OCI-LY7 (cell line): Measurements from ENCODE around the gene CHST6. TPM values are rescaled to one million over a fixed set of nuclear protein-coding genes. Genes with fewer than 3 reads are reported as not detected.

Source experiments
- BruUV-seq: library from RNA; stranded (reverse); fragments of 400-500 nt; replicated peaks from 2 replicates; lab custom pipeline; 2021; lab: Mats Ljungman, UMichigan
- CTCF ChIA-PET: fragments of 300-600 bp; sonication (Branson Sonifier 250); formaldehyde crosslinking; loops from one replicate; lab custom pipeline; 2022; ENCODE audit warnings: antibody characterized with exemption; ENCODE audit not compliant: unreplicated experiment; lab: Charles Lee
- POLR2A ChIA-PET: fragments of 300-600 bp; sonication (Branson Sonifier 250); formaldehyde crosslinking; loops from one replicate; lab custom pipeline; 2022; ENCODE audit warnings: antibody characterized with exemption; lab: Charles Lee
- DNase-seq: peaks from one replicate; pipeline ENCODE4 v3.0.0-alpha.2; 2015; ENCODE audit warnings: low spot score
- H2AFZ ChIP-seq: fragments of 200-600 bp; sonication (generic), shearing (Covaris generic); 2 replicates; pipeline ENCODE4 v1.6.1; 2014; ENCODE audit warnings: mild to moderate bottlenecking, antibody characterized with exemption, low read length, moderate library complexity
- H3K27ac ChIP-seq: fragments of 200-600 bp; sonication (generic); 2 replicates; pipeline ENCODE4 v1.5.1; 2014; ENCODE audit warnings: mixed run types, low read depth, mild to moderate bottlenecking, moderate library complexity, low read length, inconsistent platforms; ENCODE audit not compliant: poor library complexity, severe bottlenecking
- H3K36me3 ChIP-seq: fragments of 200-600 bp; sonication (generic); 2 replicates; pipeline ENCODE4 v1.6.1; 2014; ENCODE audit warnings: mild to moderate bottlenecking, antibody characterized with exemption, low read length, moderate library complexity, mixed read lengths; ENCODE audit not compliant: insufficient read depth
- H3K4me1 ChIP-seq: fragments of 200-600 bp; sonication (generic); 2 replicates; pipeline ENCODE4 v1.5.1; 2014; ENCODE audit warnings: mild to moderate bottlenecking, low read length; ENCODE audit not compliant: insufficient read depth, poor library complexity, severe bottlenecking
- H3K4me2 ChIP-seq: fragments of 200-600 bp; sonication (generic); 2 replicates; pipeline ENCODE4 v1.6.1; 2014; ENCODE audit warnings: mild to moderate bottlenecking, low read length
- H3K4me3 ChIP-seq: fragments of 200-600 bp; sonication (generic); 2 replicates; pipeline ENCODE4 v1.5.1; 2014; ENCODE audit warnings: mild to moderate bottlenecking, low read depth, low read length; ENCODE audit not compliant: poor library complexity, severe bottlenecking
- H3K79me2 ChIP-seq: fragments of 200-600 bp; sonication (generic); 2 replicates; pipeline ENCODE4 v1.6.1; 2016; ENCODE audit warnings: low read depth, mild to moderate bottlenecking, low read length, moderate library complexity, mixed read lengths; ENCODE audit not compliant: insufficient read depth
- H3K9me2 ChIP-seq: fragments of 200-600 bp; sonication (generic); 2 replicates; pipeline ENCODE4 v1.6.1; 2016; ENCODE audit warnings: mild to moderate bottlenecking, low read length, mixed read lengths; ENCODE audit not compliant: insufficient read depth
- H3K9me3 ChIP-seq: fragments of 200-600 bp; sonication (generic); 2 replicates; pipeline ENCODE4 v1.6.1; 2014; ENCODE audit warnings: mild to moderate bottlenecking, mixed run types, low read length, mixed read lengths
- H4K20me1 ChIP-seq: fragments of 200-600 bp; sonication (generic); 2 replicates; pipeline ENCODE4 v1.6.1; 2014; ENCODE audit warnings: mild to moderate bottlenecking, antibody characterized with exemption, low read length, moderate library complexity, mixed read lengths; ENCODE audit not compliant: insufficient read depth
- EZH2phosphoT487 ChIP-seq: fragments of 200-600 bp; sonication (generic); IDR thresholded peaks from 2 replicates; pipeline ENCODE4 v1.6.1; 2018; ENCODE audit warnings: low read depth, borderline replicate concordance, mild to moderate bottlenecking, mixed run types, antibody characterized with exemption, low read length, moderate library complexity, mixed read lengths
- intact Hi-C: fragments of 100-400 bp; cut with micrococcal nuclease; formaldehyde crosslinking; loops from one replicate; pipeline ENCODE4 v1.10.0; 2022; ENCODE audit not compliant: unreplicated experiment
- total RNA-seq, 2 experiments: library from RNA; depleted of rRNA in 1 of 2; stranded (reverse); fragments of >200 nt in 1 of 2; shearing (Covaris generic) in 1 of 2; gene quantifications; 2 replicates each; pipeline ENCODE4 v1.2.3, GENCODE V29; 2014 to 2022
- TF ChIP-seq, protein P1 (sequence below): fragments of 200-600 bp; sonication (generic); conservative IDR thresholded peaks from 2 replicates; pipeline ENCODE4 v1.5.1; 2014; ENCODE audit warnings: mild to moderate bottlenecking, antibody characterized with exemption, low read length, moderate library complexity, mixed read lengths

Gene CHST6
- total RNA-seq, 2 experiments from 2014 or later, result 0.06 TPM; not detected in 1

DNA sequence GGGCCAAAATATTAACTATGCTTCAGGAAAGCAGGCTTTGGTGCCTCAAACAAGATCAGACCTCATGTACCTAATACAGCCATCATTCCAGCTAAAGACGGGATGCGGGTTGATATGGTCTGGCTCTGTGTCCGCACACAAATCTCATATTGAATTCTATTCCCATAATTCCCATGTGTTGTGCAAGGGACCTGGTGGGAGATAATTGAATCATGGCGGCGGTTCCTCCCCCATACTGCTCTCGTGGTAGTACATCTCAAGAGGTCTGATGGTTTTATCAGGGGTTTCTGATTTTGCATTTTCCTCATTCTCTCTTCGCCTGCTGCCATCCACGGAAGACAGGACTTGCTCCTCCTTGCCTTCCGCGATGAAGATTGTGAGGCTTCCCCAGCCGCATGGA lies 19.1 kb upstream of the CHST6 start:
- TF ChIP-seq EZH2phosphoT487, result no peak
- TF ChIP-seq, protein P1, sequence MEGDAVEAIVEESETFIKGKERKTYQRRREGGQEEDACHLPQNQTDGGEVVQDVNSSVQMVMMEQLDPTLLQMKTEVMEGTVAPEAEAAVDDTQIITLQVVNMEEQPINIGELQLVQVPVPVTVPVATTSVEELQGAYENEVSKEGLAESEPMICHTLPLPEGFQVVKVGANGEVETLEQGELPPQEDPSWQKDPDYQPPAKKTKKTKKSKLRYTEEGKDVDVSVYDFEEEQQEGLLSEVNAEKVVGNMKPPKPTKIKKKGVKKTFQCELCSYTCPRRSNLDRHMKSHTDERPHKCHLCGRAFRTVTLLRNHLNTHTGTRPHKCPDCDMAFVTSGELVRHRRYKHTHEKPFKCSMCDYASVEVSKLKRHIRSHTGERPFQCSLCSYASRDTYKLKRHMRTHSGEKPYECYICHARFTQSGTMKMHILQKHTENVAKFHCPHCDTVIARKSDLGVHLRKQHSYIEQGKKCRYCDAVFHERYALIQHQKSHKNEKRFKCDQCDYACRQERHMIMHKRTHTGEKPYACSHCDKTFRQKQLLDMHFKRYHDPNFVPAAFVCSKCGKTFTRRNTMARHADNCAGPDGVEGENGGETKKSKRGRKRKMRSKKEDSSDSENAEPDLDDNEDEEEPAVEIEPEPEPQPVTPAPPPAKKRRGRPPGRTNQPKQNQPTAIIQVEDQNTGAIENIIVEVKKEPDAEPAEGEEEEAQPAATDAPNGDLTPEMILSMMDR, result no peak
- Histone ChIP-seq H3K9me3 (no peaks in the 10 kb centered on the region), H3K9me2 (no peaks in the 10 kb centered on the region), H3K36me3 (no peaks in the 10 kb centered on the region), H3K4me3 (no peak overlapping the region), H3K27ac (no peak overlapping the region), H3K4me2 (no peak overlapping the region), H3K4me1 (peaks cover 6% of the 10 kb centered on the region), H4K20me1 (no peaks in the 10 kb centered on the region), H3K79me2 (no peaks in the 10 kb centered on the region), H2AFZ (no peak overlapping the region)
- CTCF ChIA-PET, result no interaction called here
- no peak for DNase-seq
- no TSS peak for BruUV-seq
- intact Hi-C loops, result no loop called here
- POLR2A ChIA-PET, result no interaction called here

DNA sequence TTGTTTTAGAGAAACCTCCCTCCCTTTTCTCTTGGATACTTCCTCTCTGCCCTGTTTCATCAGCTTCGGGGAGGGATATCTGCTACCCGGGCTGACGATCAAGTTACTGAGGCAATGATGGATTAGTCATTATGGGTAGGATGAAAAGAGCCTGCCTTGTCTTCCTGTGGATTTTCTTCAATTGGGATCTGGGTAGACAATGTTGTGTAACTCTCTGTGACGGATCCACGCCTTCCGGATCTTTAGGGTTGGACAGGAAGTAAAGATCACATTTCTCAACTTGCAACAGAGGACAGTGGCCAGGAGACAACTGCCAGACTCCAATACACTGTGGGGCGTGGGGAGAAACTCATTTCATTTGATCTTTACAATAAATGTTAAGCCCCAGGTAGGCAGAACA lies 11.3 kb upstream of the CHST6 start:
- H3K27ac ChIP-seq, result no peak overlapping the region
- H4K20me1 ChIP-seq, result no peaks in the 10 kb centered on the region
- intact Hi-C loops, result no loop called here
- DNase-seq, result no peak
- no peaks in the 10 kb centered on the region for H3K9me2 ChIP-seq
- no peaks in the 10 kb centered on the region for H3K9me3 ChIP-seq
- POLR2A ChIA-PET, result interaction anchor here (0.5 to 0.7 kb wide), 2 partner anchors 11 to 31 kb away, joined by 3 to 5 read pairs; no protein-coding TSS in a partner anchor
- CTCF ChIA-PET, result no interaction called here
- no peaks in the 10 kb centered on the region for H3K4me1 ChIP-seq
- TF ChIP-seq, protein P1, result no peak
- no peak for TF ChIP-seq EZH2phosphoT487
- BruUV-seq, result no TSS peak
- no peak overlapping the region for H2AFZ ChIP-seq
- no peak overlapping the region for H3K4me3 ChIP-seq
- H3K4me2 ChIP-seq, result no peak overlapping the region
- no peaks in the 10 kb centered on the region for H3K79me2 ChIP-seq
- H3K36me3 ChIP-seq, result no peaks in the 10 kb centered on the region

DNA sequence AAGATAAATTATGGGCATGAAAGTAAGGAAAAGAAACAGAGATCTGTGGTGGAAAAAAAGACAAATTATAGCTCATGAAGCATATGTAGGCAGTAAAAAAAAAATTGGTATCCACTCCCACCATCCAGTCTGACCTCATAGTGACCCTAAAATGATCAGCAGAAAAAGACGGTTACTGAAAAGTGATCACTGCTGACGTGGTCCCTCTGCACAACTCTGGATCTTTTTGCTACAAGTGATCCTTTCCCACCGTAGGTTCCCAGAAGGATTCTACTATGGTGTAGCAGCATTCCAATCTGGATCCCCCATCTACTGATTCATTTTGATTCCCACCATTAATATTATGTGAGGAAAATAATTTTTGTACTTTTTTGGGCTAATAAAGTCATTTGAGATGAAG lies 10.9 kb upstream of the CHST6 start:
- intact Hi-C loops, result no loop called here
- H3K36me3 ChIP-seq, result no peaks in the 10 kb centered on the region
- DNase-seq, result no peak
- no peaks in the 10 kb centered on the region for H3K79me2 ChIP-seq
- H4K20me1 ChIP-seq, result no peaks in the 10 kb centered on the region
- BruUV-seq, result no TSS peak
- H3K4me1 ChIP-seq, result no peaks in the 10 kb centered on the region
- no peak overlapping the region for H3K4me3 ChIP-seq
- TF ChIP-seq, protein P1, result no peak
- no peak for TF ChIP-seq EZH2phosphoT487
- no peaks in the 10 kb centered on the region for H3K9me3 ChIP-seq
- H2AFZ ChIP-seq, result no peak overlapping the region
- H3K4me2 ChIP-seq, result no peak overlapping the region
- ChIA-PET POLR2A (interaction anchor here (0.5 to 0.7 kb wide), 4 partner anchors 11 to 88 kb away, joined by 3 to 5 read pairs (median 3); no protein-coding TSS in a partner anchor), CTCF (no interaction called here)
- H3K27ac ChIP-seq, result no peak overlapping the region
- no peaks in the 10 kb centered on the region for H3K9me2 ChIP-seq
